Measurements from ENCODE around the gene KCNE4. TPM values are rescaled to one million over a fixed set of nuclear protein-coding genes. Genes with fewer than 3 reads are reported as not detected.
A peak's percentile ranks its signal among the peaks of the same experiment; 100 is the strongest.

The KCNE4 gene
- total RNA-seq, 4 donors from 2014 or later: 8.2 to 12.2 (median 8.7) TPM

GRCh38 chr2:223056701-223057418, 4.9 kb downstream of the KCNE4 start:
- 39 to 52% methylated on average over 8 of the region's 8 CpGs for WGBS, 2 donors
- peak in 1 of 2 donors; percentile 60 for DNase-seq (ENCODE audit: low spot score in 2 of 2)
- H3K36me3 ChIP-seq: no peaks in the 10 kb centered on the region
- no peaks in the 10 kb centered on the region for H3K27me3 ChIP-seq
- no peaks in the 10 kb centered on the region for H3K9me3 ChIP-seq
- H3K4me1 ChIP-seq: peaks cover 0 to 49% (median 17%) of the 10 kb centered on the region in 4 donors
- peak overlapping the region; percentile 26 to 92 (median 60) for H3K27ac ChIP-seq
- no peak for TF ChIP-seq CTCF (IDR thresholded peaks at IDR 0.05)
- TF ChIP-seq EP300 (IDR thresholded peaks at IDR 0.05): peak; percentile 59 to 84
- H3K4me3 ChIP-seq: no peak overlapping the region

- TF ChIP-seq EP300 (IDR thresholded peaks at IDR 0.05): peak in 1 of 2 donors; percentile 23
- TF ChIP-seq CTCF (IDR thresholded peaks at IDR 0.05): no peak
- H3K36me3 ChIP-seq: no peaks in the 10 kb centered on the region
- DNase-seq (ENCODE audit: low spot score in 2 of 2): no peak
- no peak overlapping the region for H3K4me3 ChIP-seq
- peaks cover 0 to 49% (median 16%) of the 10 kb centered on the region in 4 donors for H3K4me1 ChIP-seq
- WGBS, 2 donors: 42 to 45% methylated on average over 4 of the region's 4 CpGs
- H3K27me3 ChIP-seq: no peaks in the 10 kb centered on the region
- no peaks in the 10 kb centered on the region for H3K9me3 ChIP-seq
- peak overlapping the region; percentile 26 to 92 (median 60) for H3K27ac ChIP-seq
These were observed 5.6 kb downstream of the KCNE4 start for GRCh38 chr2:223057569-223057968.

GRCh38 chr2:223058952-223059716, 7.1 kb downstream of the KCNE4 start:
- H3K9me3 ChIP-seq: no peaks in the 10 kb centered on the region
- H3K4me1 ChIP-seq: peaks cover 0 to 45% (median 13%) of the 10 kb centered on the region in 4 donors
- peak overlapping the region in 1 of 4 donors; percentile 44 for H3K27ac ChIP-seq
- WGBS, 2 donors: 86 to 87% methylated on average over 2 of the region's 2 CpGs
- H3K4me3 ChIP-seq: no peak overlapping the region
- TF ChIP-seq CTCF (IDR thresholded peaks at IDR 0.05): no peak
- no peak for TF ChIP-seq POLR2A (IDR thresholded peaks at IDR 0.05)
- TF ChIP-seq EP300 (IDR thresholded peaks at IDR 0.05): no peak
- no peak for DNase-seq (ENCODE audit: low spot score in 2 of 2)
- H3K27me3 ChIP-seq: no peaks in the 10 kb centered on the region
- no peaks in the 10 kb centered on the region for H3K36me3 ChIP-seq

GRCh38 chr2:223060201-223060825, 8.3 kb downstream of the KCNE4 start:
- Histone ChIP-seq H3K36me3 (no peaks in the 10 kb centered on the region), H3K27me3 (no peaks in the 10 kb centered on the region), H3K4me3 (no peak overlapping the region), H3K27ac (no peak overlapping the region), H3K4me1 (peaks cover 0 to 34% (median 15%) of the 10 kb centered on the region in 4 donors), H3K9me3 (no peaks in the 10 kb centered on the region)
- whole genome bisulfite sequencing, 2 donors: 88 to 89% methylated on average over 4 of the region's 4 CpGs
- DNase-seq (ENCODE audit: low spot score in 2 of 2): no peak
- TF ChIP-seq POLR2A (IDR thresholded peaks at IDR 0.05) (no peak), CTCF (IDR thresholded peaks at IDR 0.05) (no peak), EP300 (IDR thresholded peaks at IDR 0.05) (no peak)
